Stimulated activated CD4-positive, alpha-beta T cell treated with anti-CD3 and anti-CD28 coated beads, Interleukin-1b, Interleukin-23, amount 100 ng/mL, for 24 hours (primary cell): ENCODE measurements around the gene ST6GALNAC6.

ENCODE experiments used
- DNase-seq, 4 experiments: peaks; one replicate each; pipeline ENCODE4 v3.0.0-alpha.2; 2020; ENCODE audit warnings: low read depth in 4 of 4, low spot score in 1 of 4

ST6GALNAC6 gene

GRCh38 chr9:127899128-127899943 is at the start of gene ST6GALNAC6:
TSS of gene ST6GALNAC6 (minus strand) at chr9:127899603. CDS start at chr9:127897981, 1,622 bp downstream.
- peak; percentile 47 to 67 (median 56) for DNase-seq

- no peak for DNase-seq
These were observed 48.7 kb upstream of the ST6GALNAC6 start for GRCh38 chr9:127947841-127948710.

- DNase-seq, result no peak
These were observed 47.3 kb upstream of the ST6GALNAC6 start for GRCh38 chr9:127946728-127947127.

- DNase-seq, result no peak
These were observed 46.5 kb upstream of the ST6GALNAC6 start for GRCh38 chr9:127945942-127946341.

GRCh38 chr9:127945338-127945737 is 45.9 kb upstream of the ST6GALNAC6 start:
- DNase-seq, result no peak

GRCh38 chr9:127944586-127945218 is 45.3 kb upstream of the ST6GALNAC6 start:
- no peak for DNase-seq

GRCh38 chr9:127943731-127944144 is 44.3 kb upstream of the ST6GALNAC6 start:
- peak; percentile 65 to 81 (median 68) for DNase-seq

GRCh38 chr9:127943011-127943662 is 43.7 kb upstream of the ST6GALNAC6 start:
- no peak for DNase-seq

- no peak for DNase-seq
These were observed 43.0 kb upstream of the ST6GALNAC6 start for GRCh38 chr9:127942216-127943010.

GRCh38 chr9:127941961-127942215 is 42.5 kb upstream of the ST6GALNAC6 start:
- DNase-seq, result no peak

GRCh38 chr9:127941062-127941960 is 41.9 kb upstream of the ST6GALNAC6 start:
- no peak for DNase-seq

GRCh38 chr9:127940593-127940992 is 41.2 kb upstream of the ST6GALNAC6 start:
- DNase-seq, result no peak

- DNase-seq, result no peak
These were observed 38.9 kb upstream of the ST6GALNAC6 start for GRCh38 chr9:127938298-127938690.

GRCh38 chr9:127937388-127938297 is 38.2 kb upstream of the ST6GALNAC6 start, which contains the start of gene DPM2:
TSS of gene DPM2 (minus strand) at chr9:127937854. CDS start at chr9:127937820, 34 bp downstream.
- DNase-seq, result peak; percentile 68 to 80 (median 76)

- no peak for DNase-seq
These were observed 37.6 kb upstream of the ST6GALNAC6 start for GRCh38 chr9:127937056-127937387.

GRCh38 chr9:127936347-127936852 is 37.0 kb upstream of the ST6GALNAC6 start:
- no peak for DNase-seq

GRCh38 chr9:127935765-127936221 is 36.4 kb upstream of the ST6GALNAC6 start:
- no peak for DNase-seq

GRCh38 chr9:127934986-127935385 is 35.6 kb upstream of the ST6GALNAC6 start:
- no peak for DNase-seq
